A549 (cell line): ENCODE data around the gene SLC25A10.

ENCODE experiments used
- CEBPB ChIP-seq, 2 experiments: fragments of >200 bp in 1 of 2; sonication (Bioruptor Twin) in 1 of 2; formaldehyde crosslinking in 1 of 2; IDR thresholded peaks; 2 replicates each; pipeline ENCODE4 v1.6.1; 2012 to 2016
- CHD4 ChIP-seq: fragments of 200-600 bp; sonication (generic); IDR thresholded peaks from 2 replicates; pipeline ENCODE4 v1.6.1; 2016; ENCODE audit warnings: antibody characterized with exemption, mild to moderate bottlenecking, borderline replicate concordance
- CTCF ChIP-seq: fragments of >200 bp; sonication (Bioruptor Twin); formaldehyde crosslinking; IDR thresholded peaks from 3 replicates; pipeline ENCODE4 v1.5.1; 2016
- ELK1 ChIP-seq: fragments of 150-350 bp; IDR thresholded peaks from 2 replicates; pipeline ENCODE4 v1.6.1; 2014; ENCODE audit warnings: low read depth, mild to moderate bottlenecking, low read length
- EP300 ChIP-seq, 2 experiments: fragments of >200 bp; sonication (Bioruptor Twin); formaldehyde crosslinking; IDR thresholded peaks; 2 replicates in 1 of 2; 3 replicates in 1 of 2; pipeline ENCODE4 v1.6.1; 2016 to 2017
- JUNB ChIP-seq: fragments of >200 bp; sonication (Bioruptor Twin); formaldehyde crosslinking; IDR thresholded peaks from 2 replicates; pipeline ENCODE4 v1.6.1; 2016
- MAX ChIP-seq: IDR thresholded peaks from 2 replicates; pipeline ENCODE4 v1.6.1; 2012
- PHF8 ChIP-seq: fragments of 200-600 bp; sonication (generic); IDR thresholded peaks from 2 replicates; pipeline ENCODE4 v1.6.1; 2016; ENCODE audit warnings: low read depth, mild to moderate bottlenecking, antibody characterized with exemption, moderate library complexity, borderline replicate concordance
- POLR2A ChIP-seq: IDR thresholded peaks from 2 replicates; pipeline ENCODE4 v1.6.1; 2012; ENCODE audit warnings: mild to moderate bottlenecking, low read length
- RAD21 ChIP-seq, 2 experiments: fragments of >200 bp in 1 of 2; sonication (Bioruptor Twin) in 1 of 2; formaldehyde crosslinking in 1 of 2; IDR thresholded peaks in 1 of 2; conservative IDR thresholded peaks in 1 of 2; 2 replicates in 1 of 2; 3 replicates in 1 of 2; pipeline ENCODE4 v1.6.1; 2012 to 2018; ENCODE audit warnings: inconsistent platforms in 1 of 2
- REST ChIP-seq: fragments of 200-600 bp; sonication (generic); IDR thresholded peaks from 2 replicates; pipeline ENCODE4 v1.6.1; 2016; ENCODE audit warnings: antibody characterized with exemption, mild to moderate bottlenecking, moderate library complexity
- RNF2 ChIP-seq: fragments of 200-600 bp; sonication (generic); IDR thresholded peaks from 2 replicates; pipeline ENCODE4 v1.6.1; 2016; ENCODE audit warnings: low read depth, mild to moderate bottlenecking, antibody characterized with exemption, moderate library complexity, borderline replicate concordance
- ZFP36 ChIP-seq: fragments of 450-650 bp; IDR thresholded peaks from 2 replicates; pipeline ENCODE4 v1.6.1; 2014; ENCODE audit warnings: borderline replicate concordance; ENCODE audit not compliant: partially characterized antibody

- TF ChIP-seq CTCF (no peak), EP300 (IDR thresholded peaks at IDR 0.05) (no peak), REST (no peak), POLR2A (no peak), ELK1 (no peak), CEBPB (IDR thresholded peaks at IDR 0.05) (no peak), MAX (no peak), CHD4 (no peak), JUNB (no peak), RAD21 (conservative IDR thresholded peaks at IDR 0.05 in 1 of 2, IDR thresholded peaks at IDR 0.05 in 1 of 2) (no peak), RNF2 (no peak), PHF8 (no peak), ZFP36 (no peak)
These were observed 44.3 kb upstream of the SLC25A10 start for GRCh38 chr17:81667754-81668153.
